GM12891 (cell line): Measurements from ENCODE around the gene MUC2.

ENCODE experiments used
- POLR2A ChIP-seq: IDR thresholded peaks from 2 replicates; pipeline ENCODE4 v1.6.1; 2011; ENCODE audit warnings: low read depth, low read length, control low read depth
- POLR2AphosphoS5 ChIP-seq: IDR thresholded peaks from 2 replicates; pipeline ENCODE4 v1.6.1; 2011; ENCODE audit warnings: low read depth, low read length, control low read depth

DNA sequence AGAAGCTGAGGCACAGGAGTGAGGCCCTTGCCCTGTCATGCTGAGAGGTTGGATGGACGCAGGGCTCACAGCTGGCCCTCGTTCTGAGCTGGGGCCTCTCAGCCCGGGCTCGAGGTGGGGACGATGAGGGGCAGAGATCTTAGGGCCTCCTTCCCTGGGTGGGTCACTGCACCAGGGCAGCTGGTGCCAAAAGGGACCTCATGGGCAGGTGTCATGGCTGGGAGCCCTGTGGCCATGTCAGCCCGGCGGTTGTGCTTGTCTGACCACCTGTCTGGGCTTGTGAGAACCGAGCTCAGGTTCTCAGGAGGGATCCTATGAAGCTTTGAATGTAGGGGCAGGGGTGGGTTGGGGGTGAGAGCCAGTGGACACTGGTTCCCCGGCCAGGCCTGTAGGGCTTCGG, 36.3 kb upstream of the MUC2 start:
- no peak for TF ChIP-seq POLR2A
- TF ChIP-seq POLR2AphosphoS5 = no peak
